PFSK-1 (cell line): ENCODE results near the gene TBCB.

ENCODE experiments used
- FOXP2 ChIP-seq: optimal IDR thresholded peaks from 2 replicates; pipeline ENCODE3; 2011; ENCODE audit warnings: borderline replicate concordance, control low read depth, inconsistent platforms; ENCODE audit not compliant: insufficient read depth; ENCODE audit errors: extremely low read length, extremely low read depth
- POLR2AphosphoS5 ChIP-seq: IDR thresholded peaks from 2 replicates; pipeline ENCODE4 v1.6.1; 2012; ENCODE audit warnings: low read depth, mild to moderate bottlenecking, control low read depth, low read length, moderate library complexity
- REST ChIP-seq, 2 experiments: IDR thresholded peaks; 2 replicates each; pipeline versions ENCODE4 v1.6.1 to v1.8.0; 2011 to 2012; ENCODE audit warnings: low read depth in 2 of 2, low read length in 2 of 2, control low read depth in 1 of 2, inconsistent platforms in 1 of 2, mild to moderate bottlenecking in 1 of 2, moderate library complexity in 1 of 2; ENCODE audit not compliant: insufficient read depth in 1 of 2
- SIN3A ChIP-seq: IDR thresholded peaks from 2 replicates; pipeline ENCODE4 v1.6.1; 2012; ENCODE audit warnings: mild to moderate bottlenecking, low read length, moderate library complexity, borderline replicate concordance; ENCODE audit not compliant: insufficient read depth
- TAF1 ChIP-seq: IDR thresholded peaks from 2 replicates; pipeline ENCODE4 v1.6.1; 2012; ENCODE audit warnings: low read length, control low read depth, borderline replicate concordance; ENCODE audit not compliant: insufficient read depth

TBCB gene

GRCh38 chr19:36113425-36113824 lies 1.8 kb upstream of the TBCB start:
- TF ChIP-seq POLR2AphosphoS5 = no peak
- no peak for TF ChIP-seq REST (IDR thresholded peaks at IDR 0.05; ENCODE audit: insufficient read depth in 1 of 2, low read depth in 2 of 2, low read length in 2 of 2)
- no peak for TF ChIP-seq FOXP2
- no peak for TF ChIP-seq TAF1
- no peak for TF ChIP-seq SIN3A

- peak; percentile 78 for TF ChIP-seq FOXP2
- TF ChIP-seq REST (IDR thresholded peaks at IDR 0.05; ENCODE audit: insufficient read depth in 1 of 2, low read depth in 2 of 2, low read length in 2 of 2) = no peak
Observed at GRCh38 chr19:36113894-36114720, 1.2 kb upstream of the TBCB start.

- TF ChIP-seq POLR2AphosphoS5 = peak; percentile 86
- peak in 1 of 2 experiments; percentile 54; a peak in 1 of 4 replicates for TF ChIP-seq REST (IDR thresholded peaks at IDR 0.05; ENCODE audit: insufficient read depth in 1 of 2, low read depth in 2 of 2, low read length in 2 of 2)
- TF ChIP-seq SIN3A = peak; percentile 93; the same call in 1 of the 2 replicates
- TF ChIP-seq TAF1 = peak; percentile 82; the same call in 1 of the 2 replicates
- no peak for TF ChIP-seq FOXP2
Observed at GRCh38 chr19:36114721-36115452, 381 bp upstream of the TBCB start, which contains the start of gene POLR2I. POLR2I (minus strand) TSS chr19:36114875; CDS start chr19:36114856, 19 bp downstream.

- TF ChIP-seq TAF1 (no peak), FOXP2 (no peak), SIN3A (no peak), POLR2AphosphoS5 (no peak), REST (IDR thresholded peaks at IDR 0.05; ENCODE audit: insufficient read depth in 1 of 2, low read depth in 2 of 2, low read length in 2 of 2) (no peak)
Observed at GRCh38 chr19:36116344-36116637, 1.0 kb downstream of the TBCB start.
